ENCODE measurements around the gene SALL3.

SALL3 gene

DNA sequence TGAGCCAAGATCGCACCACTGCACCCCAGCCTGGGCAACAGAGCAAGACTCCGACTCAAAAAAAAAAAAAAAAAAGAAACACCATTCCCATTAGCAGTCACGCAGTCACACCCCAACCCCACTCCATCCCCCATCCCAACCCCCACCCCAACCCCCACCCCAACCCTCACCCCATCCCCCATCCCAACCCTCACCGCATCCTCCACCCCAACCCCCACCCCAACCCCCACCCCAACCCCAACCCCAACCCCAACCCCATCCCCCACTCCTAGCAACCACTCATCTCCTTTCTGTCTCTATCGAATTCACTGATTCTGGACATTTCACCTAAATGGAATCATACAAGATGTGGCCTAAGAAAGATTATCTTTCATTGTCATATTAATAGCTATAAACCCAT is 63.7 kb downstream of the SALL3 start:
- no peak overlapping the region for H3K4me3 ChIP-seq (ENCODE audit: low read depth, low read length)
- no peaks in the 10 kb centered on the region for H3K36me3 ChIP-seq (ENCODE audit: control insufficient read depth, insufficient read depth, low read length)
- H3K27me3 ChIP-seq (ENCODE audit: control insufficient read depth, insufficient read depth, low read length) = no peaks in the 10 kb centered on the region
- H3K9ac ChIP-seq (ENCODE audit: low read depth, low read length) = no peak overlapping the region
- peaks cover 13% of the 10 kb centered on the region for H3K9me3 ChIP-seq (ENCODE audit: control insufficient read depth, insufficient read depth, low read length)
- H3K4me1 ChIP-seq (ENCODE audit: control insufficient read depth, insufficient read depth, low read length) = no peaks in the 10 kb centered on the region
- no peak overlapping the region for H3K27ac ChIP-seq (ENCODE audit: low read depth, low read length)

DNA sequence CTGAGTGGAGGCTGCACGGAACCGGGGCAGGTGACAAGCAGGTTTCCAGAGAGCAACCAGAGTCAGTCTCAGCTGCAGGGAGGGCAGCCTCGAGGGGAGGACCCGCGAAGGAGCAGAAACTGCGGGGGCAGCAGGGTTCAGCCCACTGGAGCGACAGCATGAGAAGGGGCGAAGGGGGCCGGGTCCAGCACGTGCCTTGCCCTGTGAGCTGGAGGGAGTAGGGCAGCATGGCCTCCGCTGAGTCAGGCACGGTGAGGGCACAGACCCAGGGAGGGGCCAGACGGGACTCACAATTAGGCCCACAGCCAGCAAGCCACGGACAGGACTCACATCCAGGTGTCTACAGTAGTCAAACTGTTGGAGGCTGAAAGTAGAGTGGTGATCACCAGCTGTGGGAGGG is 66.9 kb downstream of the SALL3 start:
- Histone ChIP-seq H3K4me1 (ENCODE audit: control insufficient read depth, insufficient read depth, low read length) (no peaks in the 10 kb centered on the region), H3K36me3 (ENCODE audit: control insufficient read depth, insufficient read depth, low read length) (no peaks in the 10 kb centered on the region), H3K27me3 (ENCODE audit: control insufficient read depth, insufficient read depth, low read length) (no peaks in the 10 kb centered on the region)

DNA sequence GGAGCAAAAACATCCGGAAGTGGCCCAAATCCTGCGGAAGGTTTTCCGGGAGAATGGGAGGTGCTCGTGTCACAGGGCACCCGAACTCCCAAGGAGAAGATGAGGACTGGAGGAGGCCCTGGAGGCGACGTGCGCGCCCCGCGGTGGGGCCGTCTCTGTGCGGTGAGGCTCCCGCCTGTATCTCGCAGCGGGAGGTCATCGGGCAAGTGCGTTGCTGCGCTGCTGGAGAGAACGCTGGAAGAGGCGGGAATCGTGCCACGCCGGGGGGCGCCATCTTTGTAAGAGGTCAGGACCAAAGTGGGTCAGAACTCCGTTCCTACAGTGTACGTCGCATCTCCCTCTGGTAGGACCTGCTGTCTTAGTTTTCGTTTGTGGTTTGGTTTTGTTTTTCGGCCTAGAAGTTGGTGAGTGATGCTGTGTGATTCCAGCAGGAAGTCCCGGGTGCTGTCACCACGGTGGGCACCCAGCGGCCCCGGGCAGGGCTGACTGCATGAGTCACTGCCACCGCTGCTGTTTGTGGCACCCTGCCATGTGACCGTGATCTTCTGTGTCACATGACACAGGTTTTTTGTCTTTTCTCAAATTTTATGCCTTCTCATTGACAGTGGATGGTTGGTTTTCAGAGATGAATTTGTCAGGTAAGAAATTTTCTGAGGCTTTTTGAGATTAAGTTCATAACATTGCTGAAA is 68.1 kb downstream of the SALL3 start:
- H3K4me3 ChIP-seq (ENCODE audit: low read depth, low read length) = no peak overlapping the region
- H3K36me3 ChIP-seq (ENCODE audit: control insufficient read depth, insufficient read depth, low read length) = no peaks in the 10 kb centered on the region
- H3K9me3 ChIP-seq (ENCODE audit: control insufficient read depth, insufficient read depth, low read length) = no peaks in the 10 kb centered on the region

More for the DNA sequence above, 66.9 kb downstream of the SALL3 start:
- H3K9ac ChIP-seq (ENCODE audit: low read depth, low read length) = no peak overlapping the region
- no peak overlapping the region for H3K4me3 ChIP-seq (ENCODE audit: low read depth, low read length)
- H3K27ac ChIP-seq (ENCODE audit: low read depth, low read length) = no peak overlapping the region
- no peaks in the 10 kb centered on the region for H3K9me3 ChIP-seq (ENCODE audit: control insufficient read depth, insufficient read depth, low read length)

GRCh38 chr18:79048245-79048632 is 68.6 kb downstream of the SALL3 start:
- no peaks in the 10 kb centered on the region for H3K27me3 ChIP-seq (ENCODE audit: control insufficient read depth, insufficient read depth, low read length)

More for the DNA sequence above, 68.1 kb downstream of the SALL3 start:
- no peaks in the 10 kb centered on the region for H3K27me3 ChIP-seq (ENCODE audit: control insufficient read depth, insufficient read depth, low read length)
- H3K27ac ChIP-seq (ENCODE audit: low read depth, low read length) = no peak overlapping the region
- H3K9ac ChIP-seq (ENCODE audit: low read depth, low read length) = no peak overlapping the region
- no peaks in the 10 kb centered on the region for H3K4me1 ChIP-seq (ENCODE audit: control insufficient read depth, insufficient read depth, low read length)

GRCh38 chr18:79049506-79049905 is 69.9 kb downstream of the SALL3 start:
- Histone ChIP-seq H3K27ac (ENCODE audit: low read depth, low read length) (no peak overlapping the region), H3K4me3 (ENCODE audit: low read depth, low read length) (no peak overlapping the region), H3K36me3 (ENCODE audit: control insufficient read depth, insufficient read depth, low read length) (no peaks in the 10 kb centered on the region), H3K9me3 (ENCODE audit: control insufficient read depth, insufficient read depth, low read length) (no peaks in the 10 kb centered on the region), H3K27me3 (ENCODE audit: control insufficient read depth, insufficient read depth, low read length) (no peaks in the 10 kb centered on the region), H3K9ac (ENCODE audit: low read depth, low read length) (no peak overlapping the region), H3K4me1 (ENCODE audit: control insufficient read depth, insufficient read depth, low read length) (no peaks in the 10 kb centered on the region)

More at GRCh38 chr18:79048245-79048632, 68.6 kb downstream of the SALL3 start:
- H3K4me3 ChIP-seq (ENCODE audit: low read depth, low read length) = no peak overlapping the region
- no peak overlapping the region for H3K27ac ChIP-seq (ENCODE audit: low read depth, low read length)
- no peak overlapping the region for H3K9ac ChIP-seq (ENCODE audit: low read depth, low read length)
- H3K36me3 ChIP-seq (ENCODE audit: control insufficient read depth, insufficient read depth, low read length) = no peaks in the 10 kb centered on the region
- H3K4me1 ChIP-seq (ENCODE audit: control insufficient read depth, insufficient read depth, low read length) = no peaks in the 10 kb centered on the region
- no peaks in the 10 kb centered on the region for H3K9me3 ChIP-seq (ENCODE audit: control insufficient read depth, insufficient read depth, low read length)

Data from HUES48 (cell line).